ENCODE data around the gene SLC2A4RG.

- no peak for TF ChIP-seq CTCF (IDR thresholded peaks at IDR 0.05)
- no peak for TF ChIP-seq POLR2A (IDR thresholded peaks at IDR 0.05)
Observed at GRCh38 chr20:63783970-63784369, 44.4 kb downstream of the SLC2A4RG start.
